Panc1 (cell line): ENCODE results near the gene ZNF462. TPM values are rescaled to one million over a fixed set of nuclear protein-coding genes. Genes with fewer than 3 reads are reported as not detected.

Experiments used
- ATAC-seq: fragments of 200-7000 bp; cut with Tn5 transposase; 2 replicates; pipeline ENCODE4 v1.9.1; 2020; ENCODE audit warnings: mild to moderate bottlenecking, moderate library complexity
- BruUV-seq: library from RNA; stranded (reverse); fragments of 400-500 nt; replicated peaks from 2 replicates; lab custom pipeline; 2021; lab: Mats Ljungman, UMichigan
- CTCF ChIA-PET: fragments of 300-600 bp; sonication (Branson Sonifier 250); formaldehyde crosslinking; loops from one replicate; lab custom pipeline; 2022; ENCODE audit warnings: antibody characterized with exemption; lab: Charles Lee
- POLR2A ChIA-PET: fragments of 300-600 bp; sonication (Branson Sonifier 250); formaldehyde crosslinking; loops from one replicate; lab custom pipeline; 2022; ENCODE audit warnings: antibody characterized with exemption; lab: Charles Lee
- DNase-seq: peaks from one replicate; pipeline ENCODE4 v3.0.0-alpha.2; 2010; ENCODE audit warnings: low read depth, low spot score
- H3K27ac ChIP-seq: 2 replicates; pipeline ENCODE4 v1.5.1; 2011; ENCODE audit warnings: mild to moderate bottlenecking, low read length, inconsistent platforms
- H3K27me3 ChIP-seq: fragments of 200-500 bp; sonication (Bioruptor generic); 2 replicates; pipeline ENCODE4 v1.6.0; 2014; ENCODE audit warnings: low read length, inconsistent platforms; ENCODE audit not compliant: control insufficient read depth, insufficient read depth
- H3K36me3 ChIP-seq: fragments of 200-500 bp; sonication (Bioruptor generic); 2 replicates; pipeline ENCODE4 v1.5.1; 2014; ENCODE audit warnings: inconsistent platforms, mild to moderate bottlenecking, low read length, moderate library complexity; ENCODE audit not compliant: control insufficient read depth, insufficient read depth
- H3K4me1 ChIP-seq: 2 replicates; pipeline ENCODE4 v1.5.1; 2011; ENCODE audit warnings: inconsistent platforms, mild to moderate bottlenecking, low read length, moderate library complexity; ENCODE audit not compliant: control insufficient read depth, insufficient read depth
- H3K4me3 ChIP-seq, 2 experiments: 2 replicates each; pipeline ENCODE4 v1.5.1; 2011 to 2012; ENCODE audit warnings: low read depth in 2 of 2, low read length in 2 of 2, mild to moderate bottlenecking in 2 of 2, inconsistent platforms in 1 of 2, moderate library complexity in 1 of 2
- H3K9me3 ChIP-seq: fragments of 200-500 bp; sonication (Bioruptor generic); 2 replicates; pipeline ENCODE4 v1.5.1; 2014; ENCODE audit warnings: low read depth, mild to moderate bottlenecking, inconsistent platforms, low read length, moderate library complexity; ENCODE audit not compliant: control insufficient read depth, insufficient read depth
- POLR2AphosphoS5 ChIP-seq: IDR thresholded peaks from 2 replicates; pipeline ENCODE4 v1.6.1; 2012; ENCODE audit warnings: mild to moderate bottlenecking, low read depth, low read length, moderate library complexity
- SIN3A ChIP-seq: IDR thresholded peaks from 2 replicates; pipeline ENCODE4 v1.6.1; 2012; ENCODE audit warnings: low read depth, mild to moderate bottlenecking, low read length, moderate library complexity, borderline replicate concordance; ENCODE audit not compliant: insufficient read depth
- TCF7L2 ChIP-seq: IDR thresholded peaks from 2 replicates; pipeline ENCODE4 v1.6.1; 2011; ENCODE audit warnings: mild to moderate bottlenecking, low read depth, low read length, inconsistent platforms
- in situ Hi-C: cut with HindIII; loops from 2 replicates; pipeline ENCODE4 v1.10.0; 2016; ENCODE audit warnings: low sequenced_read_pairs, low pct_unique_long_range_greater_than_20kb
- intact Hi-C: fragments of 100-400 bp; cut with micrococcal nuclease; formaldehyde crosslinking; loops from one replicate; pipeline ENCODE4 v1.10.0; 2022; ENCODE audit not compliant: unreplicated experiment
- total RNA-seq: library from RNA; stranded (reverse); gene quantifications from one replicate; pipeline ENCODE4 v1.2.1, GENCODE V29; 2021; ENCODE audit not compliant: unreplicated experiment
- TF ChIP-seq, protein P1 (sequence below): fragments of 450-650 bp; IDR thresholded peaks from 2 replicates; pipeline ENCODE4 v1.5.1; 2017; ENCODE audit warnings: mild to moderate bottlenecking
- TF ChIP-seq, protein P2 (sequence below), 2 experiments: IDR thresholded peaks; 2 replicates each; pipeline ENCODE4 v1.6.1; 2011 to 2012; ENCODE audit warnings: low read depth in 2 of 2, control low read depth in 1 of 2, low read length in 1 of 2, mild to moderate bottlenecking in 1 of 2, moderate library complexity in 1 of 2; ENCODE audit not compliant: insufficient read depth in 1 of 2

ZNF462 gene
- total RNA-seq, 1 experiment from 2014 or later = 34.8 TPM

DNA sequence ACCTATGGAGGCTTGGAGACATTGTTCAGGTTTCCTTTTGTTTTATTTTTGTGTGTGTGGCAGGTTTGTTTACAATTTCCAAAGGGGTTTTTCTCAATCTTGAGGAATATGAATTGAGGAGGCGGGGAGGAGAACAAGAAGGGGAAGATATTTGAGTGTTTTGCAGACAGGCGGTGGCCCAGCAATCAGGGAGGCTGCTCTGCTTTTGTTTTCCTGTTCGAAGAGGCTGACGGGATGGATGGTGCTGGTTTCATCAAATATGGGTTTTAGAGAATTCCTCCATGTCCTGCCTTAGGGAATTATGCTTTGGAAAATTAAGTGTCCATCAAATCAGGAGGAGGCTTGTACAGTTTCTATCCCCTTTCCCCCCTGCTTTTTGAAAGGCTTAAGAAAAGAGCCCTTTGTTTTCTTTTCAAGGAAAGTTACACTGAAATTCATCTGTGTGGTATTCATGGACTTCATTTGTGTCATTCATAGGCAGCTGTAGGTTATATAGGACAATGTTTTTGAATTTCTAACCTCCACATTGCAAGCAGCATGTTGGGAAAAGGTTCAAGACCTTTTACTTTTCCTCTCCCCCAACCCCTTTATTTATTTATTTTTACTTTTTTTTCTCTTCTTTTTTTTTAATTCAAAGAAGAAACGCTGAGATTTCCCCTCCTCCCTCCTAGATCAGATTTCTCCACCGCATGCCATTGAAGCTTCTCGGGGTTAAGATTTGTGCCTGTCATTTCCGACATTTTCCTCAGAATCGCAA lies 107.4 kb downstream of the ZNF462 start:
- H3K36me3 ChIP-seq = no peaks in the 10 kb centered on the region
- intact Hi-C loops (no loop called here), in situ Hi-C loops (no loop called here)
- ChIA-PET CTCF (no interaction called here), POLR2A (interaction anchor here (0.6 kb wide), 1 partner anchor 308 kb away, joined by 9 read pairs; no protein-coding TSS in a partner anchor)
- H3K27ac ChIP-seq = no peak overlapping the region
- no peak for DNase-seq
- H3K4me3 ChIP-seq = no peak overlapping the region
- TF ChIP-seq SIN3A = no peak
- TF ChIP-seq TCF7L2 = no peak
- TF ChIP-seq POLR2AphosphoS5 = no peak
- TF ChIP-seq, protein P1, sequence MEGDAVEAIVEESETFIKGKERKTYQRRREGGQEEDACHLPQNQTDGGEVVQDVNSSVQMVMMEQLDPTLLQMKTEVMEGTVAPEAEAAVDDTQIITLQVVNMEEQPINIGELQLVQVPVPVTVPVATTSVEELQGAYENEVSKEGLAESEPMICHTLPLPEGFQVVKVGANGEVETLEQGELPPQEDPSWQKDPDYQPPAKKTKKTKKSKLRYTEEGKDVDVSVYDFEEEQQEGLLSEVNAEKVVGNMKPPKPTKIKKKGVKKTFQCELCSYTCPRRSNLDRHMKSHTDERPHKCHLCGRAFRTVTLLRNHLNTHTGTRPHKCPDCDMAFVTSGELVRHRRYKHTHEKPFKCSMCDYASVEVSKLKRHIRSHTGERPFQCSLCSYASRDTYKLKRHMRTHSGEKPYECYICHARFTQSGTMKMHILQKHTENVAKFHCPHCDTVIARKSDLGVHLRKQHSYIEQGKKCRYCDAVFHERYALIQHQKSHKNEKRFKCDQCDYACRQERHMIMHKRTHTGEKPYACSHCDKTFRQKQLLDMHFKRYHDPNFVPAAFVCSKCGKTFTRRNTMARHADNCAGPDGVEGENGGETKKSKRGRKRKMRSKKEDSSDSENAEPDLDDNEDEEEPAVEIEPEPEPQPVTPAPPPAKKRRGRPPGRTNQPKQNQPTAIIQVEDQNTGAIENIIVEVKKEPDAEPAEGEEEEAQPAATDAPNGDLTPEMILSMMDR = no peak
- TF ChIP-seq, protein P2, sequence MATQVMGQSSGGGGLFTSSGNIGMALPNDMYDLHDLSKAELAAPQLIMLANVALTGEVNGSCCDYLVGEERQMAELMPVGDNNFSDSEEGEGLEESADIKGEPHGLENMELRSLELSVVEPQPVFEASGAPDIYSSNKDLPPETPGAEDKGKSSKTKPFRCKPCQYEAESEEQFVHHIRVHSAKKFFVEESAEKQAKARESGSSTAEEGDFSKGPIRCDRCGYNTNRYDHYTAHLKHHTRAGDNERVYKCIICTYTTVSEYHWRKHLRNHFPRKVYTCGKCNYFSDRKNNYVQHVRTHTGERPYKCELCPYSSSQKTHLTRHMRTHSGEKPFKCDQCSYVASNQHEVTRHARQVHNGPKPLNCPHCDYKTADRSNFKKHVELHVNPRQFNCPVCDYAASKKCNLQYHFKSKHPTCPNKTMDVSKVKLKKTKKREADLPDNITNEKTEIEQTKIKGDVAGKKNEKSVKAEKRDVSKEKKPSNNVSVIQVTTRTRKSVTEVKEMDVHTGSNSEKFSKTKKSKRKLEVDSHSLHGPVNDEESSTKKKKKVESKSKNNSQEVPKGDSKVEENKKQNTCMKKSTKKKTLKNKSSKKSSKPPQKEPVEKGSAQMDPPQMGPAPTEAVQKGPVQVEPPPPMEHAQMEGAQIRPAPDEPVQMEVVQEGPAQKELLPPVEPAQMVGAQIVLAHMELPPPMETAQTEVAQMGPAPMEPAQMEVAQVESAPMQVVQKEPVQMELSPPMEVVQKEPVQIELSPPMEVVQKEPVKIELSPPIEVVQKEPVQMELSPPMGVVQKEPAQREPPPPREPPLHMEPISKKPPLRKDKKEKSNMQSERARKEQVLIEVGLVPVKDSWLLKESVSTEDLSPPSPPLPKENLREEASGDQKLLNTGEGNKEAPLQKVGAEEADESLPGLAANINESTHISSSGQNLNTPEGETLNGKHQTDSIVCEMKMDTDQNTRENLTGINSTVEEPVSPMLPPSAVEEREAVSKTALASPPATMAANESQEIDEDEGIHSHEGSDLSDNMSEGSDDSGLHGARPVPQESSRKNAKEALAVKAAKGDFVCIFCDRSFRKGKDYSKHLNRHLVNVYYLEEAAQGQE (IDR thresholded peaks at IDR 0.05; ENCODE audit: insufficient read depth in 1 of 2, low read depth in 2 of 2, low read length in 1 of 2) = no peak
- BruUV-seq = no TSS peak
- ATAC-seq = no peak
- H3K27me3 ChIP-seq = no peaks in the 10 kb centered on the region
- H3K4me1 ChIP-seq = no peaks in the 10 kb centered on the region
- H3K9me3 ChIP-seq = no peaks in the 10 kb centered on the region

DNA sequence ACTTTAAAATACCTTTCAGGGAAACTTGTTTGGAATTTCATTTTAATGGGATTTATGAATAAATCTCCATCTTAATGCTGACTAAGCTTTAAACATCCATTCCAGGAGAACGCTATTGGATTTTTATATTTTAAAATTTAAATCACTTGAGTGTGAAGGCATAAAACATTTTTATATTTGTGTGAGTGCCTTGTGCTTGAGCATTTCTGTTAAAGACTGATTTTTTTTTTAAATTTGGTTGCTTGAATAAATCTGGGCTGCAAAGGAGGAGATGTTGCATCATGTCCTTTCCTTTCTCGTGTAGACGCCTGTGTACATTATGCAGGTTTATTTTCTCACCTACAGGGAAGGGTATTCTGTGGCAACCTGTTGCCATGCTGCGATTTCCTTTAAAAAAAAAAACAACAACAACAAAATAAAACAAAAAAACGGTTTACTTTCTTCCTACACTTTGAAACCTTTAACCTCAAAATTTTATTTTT lies 108.1 kb downstream of the ZNF462 start:
- ATAC-seq (no peak), DNase-seq (no peak)
- Histone ChIP-seq H3K36me3 (no peaks in the 10 kb centered on the region), H3K27ac (no peak overlapping the region), H3K4me3 (no peak overlapping the region), H3K4me1 (no peaks in the 10 kb centered on the region), H3K9me3 (no peaks in the 10 kb centered on the region), H3K27me3 (no peaks in the 10 kb centered on the region)
- BruUV-seq = no TSS peak
- intact Hi-C loops = no loop called here
- in situ Hi-C loops = no loop called here
- ChIA-PET CTCF (no interaction called here), POLR2A (interaction anchor here (0.6 kb wide), 1 partner anchor 309 kb away, joined by 9 read pairs; no protein-coding TSS in a partner anchor)
- no peak for TF ChIP-seq POLR2AphosphoS5
- TF ChIP-seq, protein P2 (IDR thresholded peaks at IDR 0.05; ENCODE audit: insufficient read depth in 1 of 2, low read depth in 2 of 2, low read length in 1 of 2) = no peak
- TF ChIP-seq TCF7L2 = no peak
- TF ChIP-seq, protein P1 = no peak
- no peak for TF ChIP-seq SIN3A
